HFFc6 (cell line): ENCODE results near the gene REEP2. TPM values are rescaled to one million over a fixed set of nuclear protein-coding genes. Genes with fewer than 3 reads are reported as not detected.
"Not testable (repeated sequence)": the region's sequence is repeated elsewhere in the genome, so short reads cannot be mapped to it uniquely, and the experiment has no call there.

ENCODE experiments used
- DNase-seq: peaks from one replicate; pipeline ENCODE4 v3.0.0-alpha.2; 2018
- H3K27ac Mint-ChIP-seq: 2 replicates; pipeline ENCODE4 v1.8.0; 2020; ENCODE audit warnings: mild to moderate bottlenecking, mixed read lengths
- H3K27me3 Mint-ChIP-seq: 2 replicates; pipeline ENCODE4 v1.8.0; 2021; ENCODE audit warnings: mild to moderate bottlenecking, moderate library complexity, mixed read lengths; ENCODE audit not compliant: insufficient read depth
- H3K36me3 Mint-ChIP-seq: 2 replicates; pipeline ENCODE4 v1.8.0; 2021; ENCODE audit warnings: low read depth, mixed read lengths
- H3K4me1 Mint-ChIP-seq: 2 replicates; pipeline ENCODE4 v1.8.0; 2020; ENCODE audit warnings: low read depth, mixed read lengths
- H3K4me3 Mint-ChIP-seq: 2 replicates; pipeline ENCODE4 v1.8.0; 2020; ENCODE audit warnings: mild to moderate bottlenecking, moderate library complexity, mixed read lengths
- H3K9me3 Mint-ChIP-seq: 2 replicates; pipeline ENCODE4 v1.8.0; 2020; ENCODE audit warnings: mild to moderate bottlenecking, mixed read lengths
- CTCF ChIP-seq: fragments of 200-600 bp; sonication (generic); IDR thresholded peaks from 2 replicates; pipeline ENCODE4 v1.5.0; 2021; ENCODE audit warnings: antibody characterized with exemption, mild to moderate bottlenecking
- total RNA-seq, 6 experiments: library from RNA; stranded (reverse); fragmentation: NEBNext Ultra II Directional; extraction: Animal tissue kit (Norgen Biotek cat#: 25700); gene quantifications; 2 replicates in 1 of 6; 3 replicates in 5 of 6; pipeline ENCODE4 v1.2.3, GENCODE V29; 2021

REEP2 gene
- total RNA-seq, 6 experiments from 2014 or later = 27.8 to 36.6 (median 33.2) TPM

DNA sequence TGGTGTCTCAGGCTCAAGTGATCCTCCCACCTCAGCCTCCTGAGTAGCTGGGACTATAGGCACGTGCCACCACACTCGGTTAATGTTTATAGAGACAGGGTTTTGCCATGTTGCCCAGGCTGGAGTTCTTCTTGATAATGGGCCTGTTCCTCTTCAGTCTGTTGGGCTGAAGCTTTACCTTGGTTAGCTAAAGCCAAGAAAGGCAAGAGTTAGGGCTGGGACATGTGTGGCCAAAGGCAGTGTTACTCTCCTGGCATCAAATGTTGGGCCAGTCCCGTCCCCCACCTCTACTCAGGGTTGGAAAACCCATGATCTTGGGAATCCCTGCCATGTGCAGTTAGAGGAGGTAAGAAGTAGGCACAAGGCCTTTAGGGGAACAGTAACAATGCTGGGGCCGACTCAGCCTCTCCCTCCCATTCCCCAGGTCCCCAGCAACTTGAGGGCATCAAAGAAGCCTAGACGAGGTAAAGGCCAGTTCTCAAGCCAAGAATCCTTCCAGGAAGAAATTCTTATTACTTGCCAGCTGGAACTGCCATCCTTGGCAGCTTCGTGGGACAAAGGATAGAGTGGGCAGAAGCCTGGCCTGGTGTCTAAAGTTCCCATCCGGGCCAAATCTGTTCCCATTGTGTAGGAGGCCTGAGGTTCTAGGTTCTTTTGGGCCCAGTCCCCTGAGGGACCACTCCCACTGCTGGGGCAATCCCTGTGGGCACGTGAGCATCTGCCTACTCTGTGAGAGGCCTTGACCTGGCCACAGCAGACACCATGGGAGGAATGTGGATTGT lies 30.9 kb downstream of the REEP2 start:
- H3K4me1 Mint-ChIP-seq = peaks cover 31% of the 10 kb centered on the region
- H3K9me3 Mint-ChIP-seq = peaks cover 63% of the 10 kb centered on the region
- peak; percentile 84 for DNase-seq
- peak overlapping the region; percentile 74 for H3K27ac Mint-ChIP-seq
- peaks cover 26% of the 10 kb centered on the region for H3K36me3 Mint-ChIP-seq
- H3K27me3 Mint-ChIP-seq = peaks cover 77% of the 10 kb centered on the region
- no peak for TF ChIP-seq CTCF
- peak overlapping the region; percentile 89 for H3K4me3 Mint-ChIP-seq

GRCh38 chr5:138470322-138471051 lies 31.6 kb downstream of the REEP2 start:
- H3K27ac Mint-ChIP-seq = peak overlapping the region; percentile 74
- H3K4me1 Mint-ChIP-seq = peaks cover 31% of the 10 kb centered on the region
- peaks cover 26% of the 10 kb centered on the region for H3K36me3 Mint-ChIP-seq
- peaks cover 76% of the 10 kb centered on the region for H3K27me3 Mint-ChIP-seq
- DNase-seq = peak; percentile 83
- no peak for TF ChIP-seq CTCF
- peaks cover 60% of the 10 kb centered on the region for H3K9me3 Mint-ChIP-seq
- peak overlapping the region; percentile 89 for H3K4me3 Mint-ChIP-seq

DNA sequence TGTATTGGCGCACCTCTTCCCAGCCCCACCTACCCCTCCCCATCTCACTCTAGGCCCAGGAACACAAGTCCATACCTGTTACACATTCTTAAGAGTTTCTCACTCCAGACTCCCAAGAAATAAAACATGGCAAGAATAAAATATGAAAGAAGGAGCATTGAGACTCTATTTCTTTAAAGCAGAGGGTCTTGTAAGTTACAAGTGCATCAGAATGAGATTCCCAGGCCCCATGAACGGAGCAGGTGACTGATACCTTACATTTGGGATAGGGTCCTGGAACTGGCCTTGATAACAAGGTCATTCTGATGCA lies 32.1 kb downstream of the REEP2 start:
- Mint-ChIP-seq H3K9me3 (peaks cover 56% of the 10 kb centered on the region), H3K4me1 (peaks cover 31% of the 10 kb centered on the region), H3K27me3 (peaks cover 71% of the 10 kb centered on the region), H3K4me3 (peak overlapping the region; percentile 89), H3K27ac (peak overlapping the region; percentile 74), H3K36me3 (peaks cover 26% of the 10 kb centered on the region)
- DNase-seq = no peak
- TF ChIP-seq CTCF = no peak

DNA sequence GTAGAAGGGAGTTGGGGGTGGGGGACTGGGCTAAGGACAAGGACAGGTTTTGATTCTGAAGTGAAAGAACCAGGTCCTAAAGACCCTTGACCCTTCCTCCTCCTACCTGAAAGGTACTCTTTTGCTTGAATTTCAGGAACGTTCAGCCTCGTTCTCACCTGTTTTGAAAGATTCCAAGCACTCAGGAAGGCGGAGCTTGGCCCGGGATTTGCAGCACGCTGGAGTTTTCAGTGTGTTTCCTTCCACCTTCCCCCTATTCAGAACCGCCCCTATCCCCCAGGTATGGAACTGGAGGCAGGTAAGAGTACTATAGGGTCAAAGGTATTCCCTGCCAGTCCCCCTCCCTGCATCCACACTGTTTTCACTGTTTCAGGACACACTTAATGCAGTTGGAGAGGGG lies 33.5 kb downstream of the REEP2 start:
- Mint-ChIP-seq H3K36me3 (peaks cover 16% of the 10 kb centered on the region), H3K4me1 (peaks cover 21% of the 10 kb centered on the region), H3K27ac (peak overlapping the region; percentile 45; the same call in 1 of the 2 replicates)

DNA sequence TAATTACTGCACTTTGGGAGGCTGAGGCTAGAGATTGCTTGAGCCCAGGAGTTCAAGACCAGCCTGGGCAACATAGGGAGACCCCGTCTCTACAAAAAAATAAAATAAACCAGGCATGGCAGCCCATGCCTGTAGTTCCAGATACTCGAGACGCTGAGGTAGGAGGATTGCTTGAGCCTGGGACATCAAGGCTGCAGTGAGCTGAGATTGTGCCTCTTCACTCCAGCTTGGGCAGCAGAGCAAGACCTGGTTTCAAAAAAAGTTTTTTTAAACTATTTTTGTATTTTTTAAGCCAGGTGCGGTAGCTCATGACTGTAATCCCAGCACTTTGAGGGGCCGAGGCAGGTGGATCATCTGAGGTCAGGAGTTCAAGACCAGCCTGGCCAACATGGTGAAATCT lies 34.3 kb downstream of the REEP2 start:
- H3K9me3 Mint-ChIP-seq = peaks cover 37% of the 10 kb centered on the region
- H3K36me3 Mint-ChIP-seq, H3K27ac Mint-ChIP-seq, H3K4me3 Mint-ChIP-seq: not testable (repeated sequence)
- DNase-seq = peak; percentile 6
- peaks cover 13% of the 10 kb centered on the region for H3K4me1 Mint-ChIP-seq
- H3K27me3 Mint-ChIP-seq = peaks cover 51% of the 10 kb centered on the region

More for the DNA sequence above, 33.5 kb downstream of the REEP2 start:
- peak; percentile 8 for DNase-seq
- Mint-ChIP-seq H3K27me3 (peaks cover 57% of the 10 kb centered on the region), H3K4me3 (peak overlapping the region; percentile 49; the same call in 1 of the 2 replicates), H3K9me3 (peaks cover 45% of the 10 kb centered on the region)
- no peak for TF ChIP-seq CTCF

GRCh38 chr5:138476918-138477317 lies 38.1 kb downstream of the REEP2 start:
- Mint-ChIP-seq H3K27ac (no peak overlapping the region), H3K9me3 (peaks cover 4% of the 10 kb centered on the region; the same call in 1 of the 2 replicates), H3K27me3 (peaks cover 20% of the 10 kb centered on the region), H3K36me3 (no peaks in the 10 kb centered on the region), H3K4me1 (no peaks in the 10 kb centered on the region), H3K4me3 (no peak overlapping the region)
- no peak for DNase-seq
- TF ChIP-seq CTCF = no peak
